IMR-90 (cell line): ENCODE results near the gene INMT. TPM values are rescaled to one million over a fixed set of nuclear protein-coding genes. Genes with fewer than 3 reads are reported as not detected.

ENCODE experiments used
- ATAC-seq: fragments of 200-7000 bp; cut with Tn5 transposase; 2 replicates; pipeline ENCODE4 v1.9.1; 2020; ENCODE audit warnings: low read depth, mild to moderate bottlenecking, moderate library complexity
- BruUV-seq: library from RNA; stranded (reverse); fragments of 400-500 nt; replicated peaks from 2 replicates; lab custom pipeline; 2021; lab: Mats Ljungman, UMichigan
- CTCF ChIA-PET: fragments of 300-600 bp; formaldehyde crosslinking; extraction: SDS; loops from one replicate; lab custom pipeline; 2021; ENCODE audit warnings: antibody characterized with exemption; lab: Yijun Ruan, JAX
- POLR2A ChIA-PET: fragments of 300-600 bp; sonication (Branson Sonifier 250); formaldehyde crosslinking; loops from one replicate; lab custom pipeline; 2022; ENCODE audit warnings: antibody characterized with exemption; ENCODE audit not compliant: unreplicated experiment; lab: Charles Lee
- DNase-seq: peaks from one replicate; pipeline ENCODE4 v3.0.0; 2013
- H2AFZ ChIP-seq: replicated peaks from 2 replicates; pipeline ENCODE3; 2013; ENCODE audit warnings: low read length, mild to moderate bottlenecking; ENCODE audit not compliant: poor library complexity
- H2AK5ac ChIP-seq: 2 replicates; pipeline ENCODE4 v1.6.1; 2013; ENCODE audit warnings: low read depth, low read length, inconsistent platforms
- H2AK9ac ChIP-seq: replicated peaks from 2 replicates; pipeline ENCODE3; 2013; ENCODE audit warnings: mild to moderate bottlenecking, low read depth, low read length, moderate library complexity; ENCODE audit not compliant: poor library complexity
- H2BK120ac ChIP-seq: 2 replicates; pipeline ENCODE4 v1.6.1; 2013; ENCODE audit warnings: low read depth, low read length, inconsistent platforms
- H2BK15ac ChIP-seq: 3 replicates; pipeline ENCODE4 v1.6.1; 2013; ENCODE audit warnings: low read depth, low read length, inconsistent platforms
- H2BK20ac ChIP-seq: 2 replicates; pipeline ENCODE4 v1.6.1; 2013; ENCODE audit warnings: low read depth, mild to moderate bottlenecking, inconsistent platforms, low read length, moderate library complexity
- H2BK5ac ChIP-seq: 2 replicates; pipeline ENCODE4 v1.6.1; 2013; ENCODE audit warnings: mild to moderate bottlenecking, low read depth, low read length, inconsistent platforms; ENCODE audit not compliant: poor library complexity, severe bottlenecking
- H3K14ac ChIP-seq: replicated peaks from 2 replicates; pipeline ENCODE4 v1.6.1; 2013; ENCODE audit warnings: low read depth, low read length, inconsistent platforms
- H3K18ac ChIP-seq: 2 replicates; pipeline ENCODE4 v1.6.1; 2013; ENCODE audit warnings: low read depth, low read length, control low read depth
- H3K23ac ChIP-seq: 2 replicates; pipeline ENCODE4 v1.6.1; 2013; ENCODE audit warnings: low read depth, low read length, inconsistent platforms
- H3K27ac ChIP-seq: 2 replicates; pipeline ENCODE4 v1.5.1; 2013; ENCODE audit warnings: mild to moderate bottlenecking, control low read depth, low read length; ENCODE audit not compliant: insufficient read depth
- H3K27me3 ChIP-seq: 2 replicates; pipeline ENCODE4 v1.6.1; 2013; ENCODE audit warnings: low read length; ENCODE audit not compliant: control insufficient read depth, insufficient read depth
- H3K36me3 ChIP-seq: 2 replicates; pipeline ENCODE4 v1.6.1; 2013; ENCODE audit warnings: low read length, mixed read lengths; ENCODE audit not compliant: control insufficient read depth, insufficient read depth
- H3K4ac ChIP-seq: 2 replicates; pipeline ENCODE4 v1.6.1; 2013; ENCODE audit warnings: low read depth, low read length, inconsistent platforms
- H3K4me1 ChIP-seq: 2 replicates; pipeline ENCODE4 v1.6.1; 2013; ENCODE audit warnings: low read length, mixed read lengths; ENCODE audit not compliant: control insufficient read depth, insufficient read depth
- H3K4me2 ChIP-seq: 2 replicates; pipeline ENCODE4 v1.6.1; 2013; ENCODE audit warnings: low read depth, mild to moderate bottlenecking, control low read depth, low read length, moderate library complexity
- H3K4me3 ChIP-seq: 2 replicates; pipeline ENCODE4 v1.5.1; 2013; ENCODE audit warnings: low read depth, mild to moderate bottlenecking, control low read depth, low read length, moderate library complexity; ENCODE audit not compliant: insufficient read depth
- H3K56ac ChIP-seq: 2 replicates; pipeline ENCODE4 v1.6.1; 2013; ENCODE audit warnings: low read length, inconsistent platforms; ENCODE audit not compliant: insufficient read depth; ENCODE audit errors: extremely low read depth
- H3K79me1 ChIP-seq, 2 experiments: 2 replicates each; pipeline ENCODE4 v1.6.1; 2013; ENCODE audit warnings: low read length in 2 of 2, inconsistent platforms in 1 of 2, low read depth in 1 of 2
- H3K9ac ChIP-seq: 2 replicates; pipeline ENCODE4 v1.6.1; 2013; ENCODE audit warnings: low read depth, low read length, control low read depth
- H3K9me1 ChIP-seq: 2 replicates; pipeline ENCODE4 v1.6.1; 2013; ENCODE audit warnings: low read length, inconsistent platforms; ENCODE audit not compliant: insufficient read depth
- H3K9me3 ChIP-seq: 2 replicates; pipeline ENCODE4 v1.6.1; 2013; ENCODE audit warnings: low read length; ENCODE audit not compliant: control insufficient read depth, insufficient read depth
- H4K20me1 ChIP-seq: 2 replicates; pipeline ENCODE4 v1.6.1; 2013; ENCODE audit warnings: low read length, inconsistent platforms; ENCODE audit not compliant: insufficient read depth
- H4K5ac ChIP-seq: 2 replicates; pipeline ENCODE4 v1.6.1; 2013; ENCODE audit warnings: mild to moderate bottlenecking, low read depth, low read length, control low read depth
- H4K8ac ChIP-seq, 2 experiments: 2 replicates each; pipeline ENCODE4 v1.6.1; 2013; ENCODE audit warnings: low read depth in 2 of 2, low read length in 2 of 2, control low read depth in 1 of 2, inconsistent platforms in 1 of 2
- H4K91ac ChIP-seq: 2 replicates; pipeline ENCODE4 v1.6.1; 2013; ENCODE audit warnings: low read depth, low read length, inconsistent platforms; ENCODE audit not compliant: insufficient read depth
- CEBPB ChIP-seq: IDR thresholded peaks from 2 replicates; pipeline ENCODE4 v1.6.1; 2012; ENCODE audit warnings: low read depth, low read length, improper control_type of control experiment
- CHD1 ChIP-seq: IDR thresholded peaks from 2 replicates; pipeline ENCODE4 v1.6.1; 2012; ENCODE audit warnings: low read depth, low read length, improper control_type of control experiment
- MAZ ChIP-seq: IDR thresholded peaks from 2 replicates; pipeline ENCODE4 v1.6.1; 2012; ENCODE audit warnings: low read depth, mild to moderate bottlenecking, low read length, improper control_type of control experiment, moderate library complexity, borderline replicate concordance
- RFX5 ChIP-seq: IDR thresholded peaks from 2 replicates; pipeline ENCODE4 v1.8.0; 2012; ENCODE audit warnings: low read depth, mild to moderate bottlenecking, low read length, moderate library complexity
- USF2 ChIP-seq: fragments of 150-350 bp; IDR thresholded peaks from 2 replicates; pipeline ENCODE4 v1.6.1; 2017; ENCODE audit warnings: mild to moderate bottlenecking, antibody characterized with exemption, low read length, low read depth
- WGBS, 2 experiments: methylation state at CpG; one replicate each; pipeline versions ENCODE4 v1.1.5 to v1.1.7; 2013; ENCODE audit warnings: missing lambda C conversion rate in 2 of 2; ENCODE audit not compliant: insufficient read length in 1 of 2; ENCODE audit errors: extremely low coverage in 2 of 2; 5-methylcytosine and 5-hydroxymethylcytosine counted together
- dilution Hi-C: fragments of 300-500 bp; cut with HindIII; formaldehyde crosslinking; loops from one replicate; pipeline ENCODE4 v1.14.3; 2018; ENCODE audit warnings: low sequenced_read_pairs; ENCODE audit not compliant: unreplicated experiment
- in situ Hi-C: fragments of 300-500 bp; cut with MboI; formaldehyde crosslinking; loops from 3 replicates; pipeline ENCODE4 v1.14.3; 2019; ENCODE audit warnings: low sequenced_read_pairs, inconsistent platforms, mixed read lengths
- intact Hi-C: fragments of 100-400 bp; cut with micrococcal nuclease; formaldehyde crosslinking; loops from 2 replicates; pipeline ENCODE4 v1.10.0; 2022
- polyA plus RNA-seq, 3 experiments: library from polyadenylated mRNA; depleted of rRNA; stranded (reverse); fragments of >200 nt; gene quantifications; 2 replicates each; pipeline ENCODE4 v1.2.3, GENCODE V29; 2012; ENCODE audit warnings: low replicate concordance in 1 of 3
- total RNA-seq: library from RNA; depleted of rRNA; stranded (reverse); fragments of >200 nt; gene quantifications from 2 replicates; pipeline ENCODE4 v1.2.3, GENCODE V29; 2012

INMT gene
- total and polyA plus RNA-seq, 2 of the 4 experiments (the other 2 are of a cell fraction), result 0.39 to 2.2 TPM

GRCh38 chr7:30728591-30729100, 23.3 kb upstream of the INMT start:
- in situ Hi-C loops, result no loop called here
- dilution Hi-C loops, result no loop called here
- DNase-seq, result no peak
- Histone ChIP-seq H3K9ac (no peak overlapping the region), H2AFZ (no peak overlapping the region), H2BK120ac (no peak overlapping the region), H4K20me1 (no peaks in the 10 kb centered on the region), H2BK5ac (no peak overlapping the region), H3K27ac (no peak overlapping the region), H3K18ac (no peak overlapping the region), H3K9me1 (no peaks in the 10 kb centered on the region), H2AK5ac (no peak overlapping the region), H3K9me3 (no peaks in the 10 kb centered on the region), H4K5ac (no peak overlapping the region), H3K36me3 (no peaks in the 10 kb centered on the region), H3K79me1 (no peaks in the 10 kb centered on the region), H3K4me1 (no peaks in the 10 kb centered on the region), H3K23ac (no peak overlapping the region), H4K8ac (no peak overlapping the region), H3K56ac (no peak overlapping the region), H2AK9ac (no peak overlapping the region), H4K91ac (no peak overlapping the region), H3K4me2 (no peak overlapping the region), H3K4me3 (no peak overlapping the region), H2BK15ac (no peak overlapping the region), H3K4ac (no peak overlapping the region), H2BK20ac (no peak overlapping the region), H3K14ac (no peak overlapping the region), H3K27me3 (peaks cover 55% of the 10 kb centered on the region)
- TF ChIP-seq USF2, result 0 out of 2 replicates have a peak, but pooled peaks have one; percentile 6
- TF ChIP-seq CHD1, result no peak
- no peak for TF ChIP-seq CEBPB
- TF ChIP-seq MAZ, result no peak
- TF ChIP-seq RFX5, result no peak
- intact Hi-C loops, result no loop called here
- POLR2A ChIA-PET, result no interaction called here
- 8% methylated on average over 2 of the region's 6 CpGs; no CpG with 5 or more reads in 1 of the 2 experiments for WGBS, 2 experiments
- ATAC-seq, result no peak
- CTCF ChIA-PET, result interaction anchor here (0.8 kb wide), 1 partner anchor 12 kb away, joined by 5 read pairs; no protein-coding TSS in a partner anchor
- BruUV-seq, result no TSS peak
